AG04449 (cell line): ENCODE data around the gene PATJ.
"Not testable (repeated sequence)": the region's sequence is repeated elsewhere in the genome, so short reads cannot be mapped to it uniquely, and the experiment has no call there.

ENCODE experiments used
- CTCF ChIA-PET: fragments of 350-600 bp; formaldehyde crosslinking; extraction: SDS; loops from one replicate; lab custom pipeline; 2021; ENCODE audit warnings: antibody characterized with exemption; lab: Yijun Ruan, JAX
- POLR2A ChIA-PET: fragments of 400-600, 350-600 bp; formaldehyde crosslinking; extraction: SDS; loops from one replicate; lab custom pipeline; 2020; ENCODE audit warnings: antibody characterized with exemption, inconsistent platforms; lab: Yijun Ruan, JAX
- DNase-seq: peaks from one replicate; pipeline ENCODE4 v3.0.0-alpha.2; 2010; ENCODE audit warnings: low read depth, low spot score
- H3K4me3 ChIP-seq: 2 replicates; pipeline ENCODE4 v1.5.1; 2011; ENCODE audit warnings: low read depth, mild to moderate bottlenecking, control low read depth, low read length
- TF ChIP-seq, protein P1 (sequence below): IDR thresholded peaks from one replicate; pipeline ENCODE4 v1.5.1; 2011; ENCODE audit warnings: mild to moderate bottlenecking, moderate library complexity, low read length, control low read depth, inconsistent platforms; ENCODE audit not compliant: insufficient read depth; ENCODE audit errors: missing control alignments

Gene PATJ

DNA sequence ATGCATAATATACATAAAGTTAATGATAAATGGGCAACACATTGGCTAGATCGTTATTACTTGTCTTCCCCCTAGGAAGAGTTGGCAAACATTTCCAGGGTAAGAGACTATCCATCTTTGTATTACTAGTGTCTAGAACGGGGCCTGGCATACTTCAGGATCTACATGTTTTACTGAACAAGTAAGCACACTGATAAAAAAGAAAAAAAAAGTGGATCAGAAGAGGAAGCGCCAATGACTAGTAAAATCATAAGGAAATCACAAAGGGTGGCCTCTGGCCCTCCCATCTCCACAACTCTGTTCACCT lies 17.8 kb upstream of the PATJ start:
- ChIA-PET CTCF (no interaction called here), POLR2A (no interaction called here)
- H3K4me3 ChIP-seq = peak overlapping the region; percentile 100
- no peak for DNase-seq
- TF ChIP-seq, protein P1, sequence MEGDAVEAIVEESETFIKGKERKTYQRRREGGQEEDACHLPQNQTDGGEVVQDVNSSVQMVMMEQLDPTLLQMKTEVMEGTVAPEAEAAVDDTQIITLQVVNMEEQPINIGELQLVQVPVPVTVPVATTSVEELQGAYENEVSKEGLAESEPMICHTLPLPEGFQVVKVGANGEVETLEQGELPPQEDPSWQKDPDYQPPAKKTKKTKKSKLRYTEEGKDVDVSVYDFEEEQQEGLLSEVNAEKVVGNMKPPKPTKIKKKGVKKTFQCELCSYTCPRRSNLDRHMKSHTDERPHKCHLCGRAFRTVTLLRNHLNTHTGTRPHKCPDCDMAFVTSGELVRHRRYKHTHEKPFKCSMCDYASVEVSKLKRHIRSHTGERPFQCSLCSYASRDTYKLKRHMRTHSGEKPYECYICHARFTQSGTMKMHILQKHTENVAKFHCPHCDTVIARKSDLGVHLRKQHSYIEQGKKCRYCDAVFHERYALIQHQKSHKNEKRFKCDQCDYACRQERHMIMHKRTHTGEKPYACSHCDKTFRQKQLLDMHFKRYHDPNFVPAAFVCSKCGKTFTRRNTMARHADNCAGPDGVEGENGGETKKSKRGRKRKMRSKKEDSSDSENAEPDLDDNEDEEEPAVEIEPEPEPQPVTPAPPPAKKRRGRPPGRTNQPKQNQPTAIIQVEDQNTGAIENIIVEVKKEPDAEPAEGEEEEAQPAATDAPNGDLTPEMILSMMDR = no peak

DNA sequence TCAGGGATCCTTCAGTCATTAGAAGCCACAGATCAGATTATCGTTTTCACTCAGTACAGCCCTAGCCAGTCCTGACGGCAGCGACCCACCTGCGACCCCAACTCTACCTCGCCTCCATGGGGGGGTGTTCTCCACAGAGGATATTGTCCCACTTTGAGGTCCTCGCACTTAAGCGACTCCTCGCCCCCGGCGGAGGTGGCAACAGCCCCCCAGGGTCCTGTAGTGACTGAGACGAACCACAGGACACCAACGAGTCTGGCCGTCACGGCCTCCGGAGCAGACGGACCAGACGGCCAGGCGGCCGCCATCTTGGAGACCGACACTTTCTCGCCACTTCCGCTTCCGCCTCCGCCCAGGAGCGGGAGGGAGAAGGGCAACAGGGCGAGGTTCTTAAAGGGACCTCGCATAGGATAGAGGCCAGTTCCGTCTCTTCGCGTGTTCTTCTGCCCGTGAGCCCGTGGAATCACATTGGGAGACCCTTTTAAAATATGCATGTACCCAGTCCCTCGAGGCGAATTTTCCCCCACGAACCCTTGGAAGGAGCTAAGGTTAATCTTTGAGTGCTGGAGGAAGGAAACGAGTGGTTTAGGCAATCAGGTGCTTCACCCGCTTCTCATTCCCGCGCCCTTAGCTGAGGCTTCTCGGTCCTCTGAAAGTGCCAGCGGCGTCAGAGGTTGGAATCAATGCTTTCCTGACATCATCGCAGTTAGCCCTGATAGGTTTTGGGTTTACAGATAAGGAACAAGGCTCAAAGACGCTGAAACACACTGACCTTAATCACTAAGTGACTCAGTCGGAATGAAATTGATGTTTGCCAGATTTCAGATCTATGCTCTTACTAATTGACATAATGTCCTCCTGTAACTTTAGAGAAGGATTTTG lies 17.2 kb upstream of the PATJ start, which contains the start of gene TM2D1:
TSS of gene TM2D1 (minus strand) at position 329 of the 882 bp plus-strand sequence. CDS start at position 308, 21 bp downstream.
- ChIA-PET POLR2A (no interaction called here), CTCF (no interaction called here)
- peak; percentile 28 for DNase-seq
- TF ChIP-seq, protein P1 = no peak
- peak within 1 kb of the TSS; percentile 100 for H3K4me3 ChIP-seq

DNA sequence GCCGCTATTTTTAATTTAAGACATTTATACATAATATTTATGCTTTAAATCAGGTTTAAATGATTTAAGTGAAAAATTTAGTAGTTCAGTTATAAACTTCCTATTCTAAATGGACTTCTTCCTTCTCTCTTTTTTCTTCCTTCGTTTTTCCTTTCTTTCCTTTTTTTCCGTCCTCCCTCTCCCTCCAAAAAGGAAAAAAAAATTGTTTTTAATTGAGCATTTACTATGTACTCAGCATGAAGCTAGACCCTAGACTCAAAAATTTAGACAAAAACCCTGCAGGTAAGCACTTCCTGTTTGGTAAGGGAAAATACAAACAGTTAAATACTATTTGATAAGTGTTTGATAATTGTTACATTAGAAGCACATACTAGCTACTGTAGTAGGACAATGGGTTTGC lies 14.7 kb upstream of the PATJ start:
- H3K4me3 ChIP-seq = no peak overlapping the region
- ChIA-PET CTCF (no interaction called here), POLR2A (no interaction called here)
- TF ChIP-seq, protein P1 = no peak
- no peak for DNase-seq

DNA sequence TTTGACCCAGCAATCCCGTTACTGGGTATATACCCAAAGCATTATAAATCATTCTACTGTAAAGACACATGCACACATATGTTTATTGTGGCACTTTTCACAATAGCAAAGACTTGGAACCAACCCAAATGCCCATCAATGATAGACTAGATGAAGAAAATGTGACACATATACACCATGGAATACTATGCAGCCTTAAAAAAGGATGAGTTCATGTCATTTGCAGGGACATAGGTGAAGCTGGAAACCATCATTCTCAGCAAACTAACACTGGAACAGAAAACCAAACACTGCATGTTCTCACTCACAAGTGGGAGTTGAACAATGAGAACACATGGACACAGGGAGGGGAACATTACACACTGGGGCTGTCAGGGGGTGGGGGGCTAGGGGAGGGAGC lies 11.6 kb upstream of the PATJ start:
- POLR2A ChIA-PET, H3K4me3 ChIP-seq, CTCF ChIA-PET, DNase-seq: not testable (repeated sequence)

DNA sequence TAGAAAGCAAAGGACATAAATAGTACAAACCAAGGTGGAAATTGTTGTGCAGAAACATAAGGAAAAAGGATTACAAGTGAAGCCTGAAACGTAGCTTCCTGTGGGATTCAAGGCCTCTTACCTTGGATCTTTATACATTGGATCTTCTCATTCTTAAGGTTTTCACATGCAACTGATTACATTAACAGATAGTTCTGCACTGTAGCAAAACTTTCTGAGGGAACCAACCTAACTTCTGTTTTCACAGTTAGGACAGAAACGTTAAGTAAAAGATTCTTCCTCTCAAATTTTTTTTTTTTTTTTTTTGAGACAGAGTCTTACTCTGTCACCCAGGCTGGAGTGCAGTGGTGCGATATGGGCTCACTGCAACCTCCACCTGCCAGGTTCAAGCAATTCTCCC lies 9.6 kb upstream of the PATJ start:
- CTCF ChIA-PET = no interaction called here
- no peak for DNase-seq
- TF ChIP-seq, protein P1 = no peak
- POLR2A ChIA-PET = no interaction called here
- H3K4me3 ChIP-seq = no peak overlapping the region

DNA sequence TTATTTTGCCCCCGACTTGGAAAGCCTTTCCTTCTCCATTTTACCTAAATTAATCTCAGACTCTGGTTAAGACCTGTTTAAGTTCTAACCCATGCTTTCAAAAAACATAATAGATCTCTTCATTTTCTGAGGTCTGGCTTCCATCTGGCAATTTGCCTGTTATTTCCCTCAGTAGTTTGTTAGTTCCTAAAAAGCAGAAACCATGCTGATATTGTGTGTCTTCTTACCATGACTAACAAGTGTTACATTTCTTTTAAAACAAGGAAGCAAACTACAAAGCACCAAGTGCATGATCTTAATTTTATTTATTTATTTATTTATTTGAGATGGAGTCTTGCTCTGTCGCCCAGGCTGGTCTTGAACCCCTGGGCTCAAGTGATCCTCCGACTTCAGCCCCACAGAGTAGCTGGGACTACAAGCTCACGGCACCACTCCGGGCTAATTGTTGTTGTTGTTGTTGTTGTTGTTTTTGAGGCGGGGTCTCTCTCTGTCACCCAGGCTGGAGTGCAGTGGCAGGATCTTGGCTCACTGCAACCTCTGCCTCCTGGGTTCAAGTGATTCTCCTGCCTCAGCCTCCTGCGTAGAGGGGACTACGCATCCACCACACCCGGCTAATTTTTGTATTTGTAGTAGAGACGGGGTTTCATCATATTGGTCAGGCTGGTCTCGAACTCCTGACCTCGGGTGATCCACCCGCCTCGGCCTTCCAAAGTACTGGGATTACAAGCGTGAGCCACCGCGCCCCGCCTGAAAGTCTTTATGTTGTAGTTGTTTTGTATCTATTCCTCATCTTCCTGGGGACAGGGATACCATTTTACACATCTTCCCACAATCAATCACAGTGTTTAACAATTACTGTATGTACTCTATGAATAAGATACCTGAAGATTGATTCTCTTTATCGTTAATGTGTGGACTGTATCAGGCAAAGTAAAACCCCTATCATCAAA lies 1.3 kb upstream of the PATJ start:
- CTCF ChIA-PET = no interaction called here
- POLR2A ChIA-PET = interaction anchor here (0.5 kb wide), 1 partner anchor 328 kb away, joined by 3 read pairs; no protein-coding TSS in a partner anchor
- TF ChIP-seq, protein P1 = no peak
- no peak overlapping the region for H3K4me3 ChIP-seq
- no peak for DNase-seq
